NCI-H1930 (cell line): ENCODE data around the gene GNG7.
"Not testable (repeated sequence)": the region's sequence is repeated elsewhere in the genome, so short reads cannot be mapped to it uniquely, and the experiment has no call there.

Experiments used
- DNase-seq, 2 experiments: peaks; one replicate each; lab custom pipeline; 2025; lab: John Stamatoyannopoulos, UW

The GNG7 gene

DNA sequence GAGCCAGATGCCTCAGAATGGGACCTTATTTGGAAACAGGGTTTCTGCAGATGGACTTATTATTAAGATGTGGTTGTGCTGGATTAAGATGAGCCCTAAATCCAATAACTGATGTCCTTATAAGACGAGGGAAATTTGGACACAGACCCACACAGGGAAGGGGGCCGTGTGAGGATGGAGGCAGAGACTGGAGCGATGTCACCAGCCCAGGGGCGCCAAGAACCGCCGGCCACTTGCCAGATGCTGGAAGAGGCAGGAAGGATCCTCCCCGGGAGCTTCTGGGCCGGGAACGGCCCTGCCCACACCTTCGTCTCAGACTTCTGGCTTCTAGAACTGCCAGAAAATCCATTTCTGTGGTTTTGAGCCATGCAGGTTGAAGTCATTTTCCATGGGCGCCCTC lies 26.6 kb downstream of the GNG7 start:
- no peak for DNase-seq

DNA sequence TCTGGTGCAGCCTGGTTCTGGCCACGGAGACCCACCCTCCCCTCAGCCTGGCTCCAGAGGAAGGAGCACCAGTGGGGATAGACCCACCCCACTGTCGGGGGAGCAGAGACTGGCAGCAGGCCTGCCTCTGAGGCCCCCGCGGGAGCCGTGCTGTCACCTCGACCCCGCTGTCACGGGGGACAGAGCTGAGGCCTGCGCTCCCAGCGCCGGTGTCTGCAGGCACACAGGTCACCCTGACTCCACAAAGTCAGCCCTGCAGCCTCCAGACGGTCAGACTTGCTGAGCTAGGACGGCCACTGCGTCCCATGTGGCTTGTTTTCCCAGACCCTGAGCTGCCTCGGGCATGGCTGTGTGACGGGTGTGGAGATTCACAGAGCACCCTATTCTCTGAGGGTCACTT lies 32.3 kb downstream of the GNG7 start:
- no peak for DNase-seq

DNA sequence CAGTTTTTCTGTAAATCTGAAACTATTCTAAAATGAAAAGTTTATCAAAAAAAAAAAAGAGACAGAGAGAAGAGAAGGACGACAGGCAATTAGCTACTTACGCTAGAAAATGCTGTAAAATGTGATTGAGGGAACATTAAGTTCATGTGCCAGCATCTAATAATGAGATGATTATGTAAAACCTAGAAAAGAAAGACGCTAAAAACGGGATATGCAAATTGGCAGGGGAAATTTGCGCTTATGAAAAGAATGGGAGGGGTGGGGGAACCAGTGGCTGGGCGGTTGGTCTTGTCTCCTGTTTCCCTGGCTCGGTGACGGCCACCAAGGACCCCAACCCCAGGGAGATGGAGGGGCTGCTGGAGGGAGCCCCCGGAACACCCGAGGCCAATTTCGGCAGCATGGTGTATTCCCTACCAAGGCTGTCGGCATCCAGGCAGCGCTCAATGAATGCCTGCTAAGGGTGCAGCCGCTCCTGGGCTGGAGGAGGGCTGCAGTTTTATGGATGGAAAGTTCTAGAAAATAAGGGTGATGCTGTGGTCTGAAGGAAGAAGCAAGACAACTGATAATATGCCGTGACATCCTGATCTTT lies 34.2 kb downstream of the GNG7 start:
- DNase-seq: no peak

DNA sequence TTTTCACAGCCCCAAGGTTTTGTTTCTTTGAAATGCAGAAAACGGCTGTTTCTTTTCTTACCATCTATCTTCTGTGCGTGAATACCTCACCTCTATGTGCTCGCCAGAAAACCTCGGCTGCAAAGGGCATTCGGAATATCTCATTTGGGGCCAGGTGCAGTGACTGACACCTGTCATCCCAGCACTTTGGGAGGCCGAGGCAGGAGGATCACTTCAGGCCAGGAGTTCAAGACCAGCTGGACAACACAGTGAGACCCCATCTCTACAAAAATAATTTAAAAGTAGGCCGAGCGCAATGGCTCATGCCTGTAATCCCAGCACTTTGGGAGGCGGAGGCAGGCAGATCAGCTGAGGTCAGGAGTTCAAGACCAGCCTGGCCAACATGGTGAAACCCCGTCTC lies 35.1 kb downstream of the GNG7 start:
- not testable (repeated sequence) for DNase-seq

DNA sequence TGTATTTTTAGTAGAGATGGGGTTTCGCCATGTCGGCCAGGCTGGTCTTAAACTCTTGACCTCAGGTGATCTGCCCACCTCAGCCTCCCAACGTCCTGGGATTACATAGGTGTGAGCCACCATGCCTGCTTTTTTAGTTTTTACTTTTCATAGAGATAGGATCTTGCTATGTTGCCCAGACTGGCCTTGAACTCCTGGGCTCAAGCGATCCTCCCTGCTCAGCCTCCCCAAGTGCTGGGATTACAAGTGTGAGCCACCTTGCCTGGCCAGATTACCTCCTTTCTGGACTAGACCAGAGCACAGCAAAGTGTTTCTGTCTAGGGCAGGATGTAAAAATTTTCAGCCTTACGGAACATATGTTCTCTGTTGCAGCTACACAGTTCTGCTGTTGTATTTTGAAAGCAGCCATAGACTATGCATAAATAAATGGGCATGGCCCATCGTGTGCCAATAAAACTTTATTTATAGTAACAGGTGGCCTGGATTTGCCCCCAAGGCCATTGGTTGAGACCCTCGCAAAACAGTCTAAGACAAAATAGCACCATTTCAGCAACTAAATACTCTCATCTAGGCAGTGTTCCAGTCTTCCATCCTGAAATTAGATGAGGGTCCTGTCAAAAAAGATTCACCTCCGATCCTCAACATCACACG lies 36.0 kb downstream of the GNG7 start:
- no peak for DNase-seq

GRCh38 chr19:2665103-2665502 lies 37.4 kb downstream of the GNG7 start:
- no peak for DNase-seq

- DNase-seq: no peak
Observed at GRCh38 chr19:2663920-2664571, 38.4 kb downstream of the GNG7 start.

DNA sequence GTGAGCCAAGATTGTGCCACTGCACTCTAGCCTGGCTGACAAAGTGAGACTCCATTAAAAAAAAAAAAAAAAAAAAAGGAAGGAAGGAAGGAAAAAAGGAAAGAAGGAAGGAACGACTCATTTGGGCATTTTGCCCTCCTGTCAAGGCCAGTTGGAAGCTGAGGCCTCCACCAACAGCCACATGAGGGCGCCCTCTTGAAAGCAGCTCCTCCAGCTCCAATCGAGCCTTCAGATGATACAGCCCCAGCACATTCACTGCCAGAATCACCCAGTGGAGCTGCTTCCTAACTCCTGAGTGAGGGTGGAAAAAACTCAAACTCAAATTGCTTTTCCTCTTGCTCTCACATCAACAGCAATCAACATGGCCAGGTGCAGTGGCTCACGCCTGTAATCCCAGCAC lies 40.9 kb downstream of the GNG7 start:
- DNase-seq: no peak

DNA sequence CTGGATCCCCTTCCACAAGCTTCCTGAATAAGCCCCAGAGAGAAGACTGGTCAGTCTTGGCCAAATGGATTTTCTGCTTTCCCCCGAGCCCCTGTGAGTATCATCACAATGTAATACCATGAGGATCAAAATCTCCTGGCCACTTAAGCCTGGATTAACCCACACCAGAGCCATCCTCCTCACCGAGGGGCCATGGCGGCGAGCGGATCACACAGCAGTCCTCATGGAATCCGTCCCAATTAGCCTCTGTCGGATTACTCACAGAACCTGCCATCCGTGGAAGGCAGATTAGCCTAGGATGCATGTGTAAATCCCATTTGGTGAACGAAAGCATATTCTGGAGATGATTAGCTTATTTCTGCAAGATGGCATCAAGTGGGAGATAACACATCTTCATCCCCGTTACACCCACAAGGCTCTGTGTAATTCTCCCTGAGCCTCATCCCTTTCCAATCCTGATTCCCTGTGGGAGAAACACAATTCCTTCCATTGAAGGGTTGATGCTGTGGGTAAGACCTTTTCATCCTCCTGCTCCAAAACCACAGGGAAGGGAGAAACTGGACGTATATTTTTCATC lies 42.5 kb downstream of the GNG7 start:
- no peak for DNase-seq

GRCh38 chr19:2656533-2656932 lies 46.0 kb downstream of the GNG7 start:
- DNase-seq: no peak

DNA sequence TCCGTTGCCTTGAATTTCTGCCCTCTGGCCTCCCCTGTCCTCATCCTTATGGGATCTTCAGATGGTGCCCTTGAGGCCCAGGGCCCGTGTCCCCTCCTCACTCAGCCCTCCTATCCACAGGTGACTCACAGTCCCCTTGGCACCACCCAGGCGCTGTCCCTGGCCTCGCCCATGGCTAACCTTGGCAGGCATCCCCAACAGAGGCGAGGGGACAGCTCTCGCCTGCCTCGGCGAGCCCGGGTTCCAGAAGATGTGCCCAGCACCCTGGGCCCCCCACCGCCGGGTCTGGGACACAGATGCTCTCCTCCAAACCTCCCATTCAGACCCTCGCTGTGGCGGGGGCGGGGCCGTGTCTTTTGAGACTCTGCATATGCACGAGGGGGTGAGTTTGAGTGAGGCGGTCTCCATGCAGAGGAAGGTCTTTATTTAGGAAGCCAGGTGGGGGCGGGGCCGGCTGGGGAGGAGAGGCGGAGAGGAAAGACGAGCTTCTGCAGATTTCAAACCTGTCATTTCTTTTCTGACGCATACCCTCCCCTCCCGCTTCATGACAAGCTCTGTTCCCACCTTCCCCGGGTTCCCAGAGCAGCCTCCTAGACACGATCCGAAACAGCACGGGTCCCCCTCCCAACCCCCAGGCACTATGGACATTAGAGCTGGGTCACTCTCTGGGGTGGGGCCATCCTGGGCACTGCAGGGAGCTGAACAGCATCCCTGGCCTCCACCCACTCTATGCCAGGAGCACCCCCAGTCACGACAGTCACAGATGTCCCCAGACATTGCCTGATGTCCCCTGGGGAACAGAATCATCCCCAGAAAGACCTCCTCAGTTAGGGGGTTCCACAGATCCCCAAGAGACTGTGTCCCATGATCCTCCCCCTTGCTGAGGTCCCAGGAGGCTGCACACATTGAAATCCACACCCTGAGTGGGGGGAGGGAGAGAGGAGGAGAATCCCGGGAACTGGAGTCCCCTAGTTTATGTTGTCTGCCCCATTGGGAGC lies 48.5 kb downstream of the GNG7 start:
- DNase-seq: no peak

GRCh38 chr19:2653218-2653617 lies 49.3 kb downstream of the GNG7 start:
- no peak for DNase-seq

DNA sequence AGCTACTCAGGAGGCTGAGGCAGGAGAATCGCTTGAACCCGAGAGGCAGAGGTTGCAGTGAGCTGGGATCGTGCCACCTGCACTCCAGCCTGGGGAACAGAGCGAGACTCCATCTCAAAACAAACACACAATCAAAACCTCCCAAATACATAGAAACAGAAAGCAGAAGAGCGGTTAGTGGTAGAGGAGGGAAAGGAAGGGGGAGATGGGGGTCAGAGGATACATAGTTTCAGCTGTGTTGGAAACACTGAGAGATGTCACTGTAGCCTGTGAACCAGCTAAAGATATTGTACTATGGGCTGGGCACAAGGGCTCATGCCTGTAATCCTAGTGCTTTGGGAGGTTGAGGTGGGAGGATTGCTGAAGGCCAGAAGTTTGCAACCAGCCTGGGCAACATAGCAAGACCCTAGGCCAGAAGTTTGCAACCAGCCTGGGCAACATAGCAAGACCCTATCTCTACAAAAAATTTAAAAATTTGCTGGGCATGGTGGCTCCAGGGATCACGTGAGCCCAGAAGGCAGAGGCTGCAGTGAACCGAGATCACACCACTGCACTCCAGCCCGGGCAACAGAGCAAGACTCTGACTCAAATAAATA lies 49.9 kb downstream of the GNG7 start:
- DNase-seq: no peak

GRCh38 chr19:2651002-2651733 lies 51.3 kb downstream of the GNG7 start:
- not testable (repeated sequence) for DNase-seq

GRCh38 chr19:2650515-2650914 lies 52.0 kb downstream of the GNG7 start:
- DNase-seq: no peak

DNA sequence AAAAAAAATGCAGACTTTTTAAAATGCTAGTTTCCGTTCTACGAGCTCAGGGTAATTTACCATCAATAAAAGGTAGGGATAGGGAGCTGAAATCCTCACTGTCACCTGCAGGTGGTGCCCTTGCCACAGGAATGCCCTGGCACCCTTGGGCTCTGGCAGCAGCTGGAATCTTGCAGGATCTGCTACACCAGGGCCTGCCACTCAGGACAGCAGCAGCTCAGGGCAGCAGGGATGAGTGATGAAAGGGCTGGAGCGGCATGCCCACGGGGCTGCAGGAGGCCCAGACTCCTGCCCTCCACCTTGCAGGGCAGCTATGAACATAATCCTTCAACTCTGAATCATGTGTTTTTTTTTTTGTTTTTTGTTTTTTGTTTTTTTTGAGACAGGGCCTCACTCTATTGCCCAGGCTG lies 54.0 kb downstream of the GNG7 start:
- DNase-seq: peak; percentile 12 to 61

DNA sequence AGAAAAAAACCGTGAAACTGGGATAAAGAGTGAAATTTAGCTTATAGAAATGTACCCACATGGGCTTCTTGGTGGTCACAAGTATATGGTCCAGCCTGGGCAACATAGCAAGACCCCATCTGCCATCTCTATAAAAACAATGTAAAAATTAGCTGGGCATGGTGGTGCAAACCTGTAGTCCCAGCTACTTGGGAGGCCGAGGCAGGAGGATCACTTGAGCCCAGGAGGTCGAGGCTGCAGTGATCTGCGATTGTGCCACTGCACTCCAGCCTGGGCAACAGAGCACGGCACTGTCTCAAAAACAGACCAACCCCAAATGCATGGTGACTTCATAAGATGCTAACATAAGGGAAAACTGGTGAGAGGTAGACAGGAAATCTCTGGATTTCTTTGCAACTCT lies 54.4 kb downstream of the GNG7 start:
- no peak for DNase-seq

GRCh38 chr19:2646866-2647535 lies 55.5 kb downstream of the GNG7 start:
- DNase-seq: no peak

GRCh38 chr19:2645826-2646225 lies 56.7 kb downstream of the GNG7 start:
- DNase-seq: no peak

DNA sequence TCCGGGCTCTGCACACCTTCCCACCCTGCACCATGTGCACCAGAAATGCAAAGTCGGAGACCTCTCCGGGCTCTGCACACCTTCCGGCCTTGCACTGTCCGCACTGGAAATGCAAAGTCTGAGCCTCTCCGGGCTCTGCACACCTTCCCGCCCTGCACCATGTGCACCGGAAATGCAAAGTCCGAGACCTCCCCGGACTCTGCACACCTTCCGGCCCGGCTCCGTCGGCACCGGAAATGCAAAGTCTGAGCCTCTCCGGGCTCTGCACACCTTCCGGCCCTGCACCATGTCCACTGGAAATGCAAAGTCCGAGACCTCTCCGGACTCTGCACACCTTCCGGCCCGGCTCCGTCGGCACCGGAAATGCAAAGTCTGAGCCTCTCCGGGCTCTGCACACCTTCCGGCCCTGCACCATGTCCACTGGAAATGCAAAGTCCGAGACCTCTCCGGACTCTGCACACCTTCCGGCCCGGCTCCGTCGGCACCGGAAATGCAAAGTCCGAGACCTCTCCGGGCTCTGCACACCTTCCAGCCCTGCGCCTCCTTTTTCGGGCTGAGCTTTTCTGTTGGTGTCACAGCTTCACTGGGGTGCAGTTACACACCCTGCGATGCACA lies 59.3 kb downstream of the GNG7 start:
- DNase-seq: not testable (repeated sequence)
